Esophagus squamous epithelium (tissue), 4 donors: ENCODE data around the gene CLEC2L.

Experiments
- CTCF ChIP-seq, 6 experiments: fragments of 450-650 bp in 4 of 6; fragments of 200-600 bp in 2 of 6; sonication (generic) in 2 of 6; IDR thresholded peaks; one replicate each; pipeline ENCODE4 v1.5.1; 2016 to 2019; ENCODE audit warnings: antibody characterized with exemption in 6 of 6, mild to moderate bottlenecking in 4 of 6, moderate library complexity in 4 of 6
- POLR2A ChIP-seq, 4 donors: fragments of 450-650 bp; IDR thresholded peaks; one replicate each; pipeline ENCODE4 v1.6.1; 2017; ENCODE audit warnings: antibody characterized with exemption in 4 of 4, mild to moderate bottlenecking in 4 of 4, moderate library complexity in 3 of 4

GRCh38 chr7:139580435-139580834 is 57.0 kb downstream of the CLEC2L start:
- TF ChIP-seq CTCF (IDR thresholded peaks at IDR 0.05) (no peak), POLR2A (IDR thresholded peaks at IDR 0.05) (no peak)
